Smooth muscle cell of trachea (primary cell): ENCODE results near the gene IL11. TPM values are rescaled to one million over a fixed set of nuclear protein-coding genes. Genes with fewer than 3 reads are reported as not detected.

Experiments
- total RNA-seq: library from RNA; depleted of rRNA; stranded (reverse); fragments of >200 nt; gene quantifications from 2 replicates; pipeline ENCODE4 v1.2.1, GENCODE V29; 2014

The IL11 gene
- total RNA-seq: 2.6 and 3.6 TPM in 2 replicates

GRCh38 chr19:55370305-55370988 is at the start of gene IL11:
Gene IL11, minus strand, starts transcription at chr19:55370463. Its CDS starts 153 bp downstream, at chr19:55370310.

GRCh38 chr19:55407550-55407799 is 37.2 kb upstream of the IL11 start, which contains the start of gene UBE2S:
Gene UBE2S, minus strand, starts transcription at chr19:55407788. Its CDS starts 199 bp downstream, at chr19:55407589.

GRCh38 chr19:55385724-55386492 is 15.6 kb upstream of the IL11 start, which contains the start of gene RPL28:
Gene RPL28, plus strand, starts transcription at chr19:55385932. Its CDS starts 426 bp downstream, at chr19:55386358.

DNA sequence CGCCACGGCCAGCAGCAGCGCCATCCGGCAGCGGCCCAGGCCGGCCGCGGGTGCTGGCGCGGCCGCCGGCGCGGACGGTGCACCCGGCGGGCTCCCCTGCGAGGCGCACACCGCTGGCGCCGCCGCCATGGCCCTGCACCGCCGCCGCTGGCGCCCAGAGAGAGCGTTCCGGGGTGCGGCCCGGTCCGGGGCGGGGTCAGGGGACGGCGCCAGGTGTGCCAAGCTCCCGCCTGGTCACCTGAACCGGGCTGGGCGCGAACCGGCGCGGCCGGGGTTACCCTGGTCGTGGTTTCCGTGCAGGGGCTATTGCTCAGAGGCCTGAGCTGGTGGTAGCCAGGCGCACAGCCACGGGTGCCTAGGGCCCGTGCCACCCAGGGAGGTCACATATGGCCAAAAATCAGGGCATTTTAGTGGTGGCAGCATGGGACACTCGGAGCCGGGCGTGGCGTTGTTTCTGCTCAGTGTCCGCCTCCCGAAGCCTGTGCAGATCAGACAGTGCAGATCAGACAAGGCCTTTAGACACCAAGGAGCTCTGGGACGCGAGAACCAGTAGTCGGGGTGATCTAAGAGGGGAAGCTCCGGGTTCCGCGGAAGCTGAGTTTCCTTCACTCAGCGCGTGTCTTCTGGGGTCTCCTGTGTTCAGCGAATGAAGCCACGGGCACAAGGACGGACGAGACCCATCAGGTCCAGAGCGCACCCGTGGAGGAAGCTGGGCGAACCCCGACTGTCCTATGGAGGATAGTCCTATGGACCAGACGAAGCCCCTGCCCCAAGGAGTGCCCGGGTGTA is 14.1 kb upstream of the IL11 start, which contains the start of gene TMEM238:
Gene TMEM238, minus strand, starts transcription at position 162 of the 789 bp plus-strand sequence. Its CDS starts 33 bp downstream, at position 129.

DNA sequence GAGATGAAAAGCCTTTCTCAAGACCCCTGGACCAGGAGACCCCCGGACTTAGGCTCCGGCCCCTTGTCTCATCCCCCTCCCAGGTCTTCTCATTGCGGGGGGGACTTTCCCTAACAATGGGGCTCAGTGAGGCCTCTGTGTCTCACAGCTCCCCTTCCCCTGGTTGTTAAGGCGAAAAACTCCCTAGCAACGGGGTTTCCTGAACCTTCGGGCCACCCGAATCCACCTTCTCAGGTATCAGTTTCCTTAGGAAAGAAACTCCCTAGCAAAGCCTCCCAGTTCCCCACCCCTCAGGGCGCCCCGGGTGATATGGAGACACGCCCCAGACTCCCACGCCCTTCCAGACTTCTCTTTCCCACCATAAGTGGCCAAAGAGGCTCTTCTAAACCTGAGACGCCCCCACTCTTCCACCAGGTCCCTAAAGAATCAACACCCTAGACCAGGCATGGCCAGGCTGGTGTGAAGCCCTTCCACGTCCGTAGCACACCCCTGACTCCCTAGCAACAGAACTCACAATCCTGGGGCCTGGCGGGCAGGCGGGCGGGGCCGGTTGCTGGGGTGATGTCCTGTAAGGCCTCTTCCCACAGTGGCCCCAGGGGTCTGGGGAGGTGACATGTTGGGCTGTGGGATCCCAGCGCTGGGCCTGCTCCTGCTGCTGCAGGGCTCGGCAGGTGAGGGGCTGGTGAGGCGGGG is 6.1 kb upstream of the IL11 start, which contains the start of gene TMEM190:
Gene TMEM190, plus strand, starts transcription at position 586 of the 693 bp plus-strand sequence. Its CDS starts 28 bp downstream, at position 614.

GRCh38 chr19:55362990-55363716 is 7.1 kb downstream of the IL11 start, which contains the start of gene GARIN5B:
Gene GARIN5B, minus strand, starts transcription at chr19:55363260. Its CDS starts 194 bp downstream, at chr19:55363066.

GRCh38 chr19:55354698-55355212 is 15.5 kb downstream of the IL11 start, which contains the start of gene COX6B2:
Gene COX6B2, minus strand, starts transcription at chr19:55354719. Its CDS starts 198 bp downstream, at chr19:55354521.

GRCh38 chr19:55339105-55339888 is 31.0 kb downstream of the IL11 start, which contains the start of gene KMT5C:
Gene KMT5C, plus strand, starts transcription at chr19:55339876. Its CDS starts 2,061 bp downstream, at chr19:55341937.

DNA sequence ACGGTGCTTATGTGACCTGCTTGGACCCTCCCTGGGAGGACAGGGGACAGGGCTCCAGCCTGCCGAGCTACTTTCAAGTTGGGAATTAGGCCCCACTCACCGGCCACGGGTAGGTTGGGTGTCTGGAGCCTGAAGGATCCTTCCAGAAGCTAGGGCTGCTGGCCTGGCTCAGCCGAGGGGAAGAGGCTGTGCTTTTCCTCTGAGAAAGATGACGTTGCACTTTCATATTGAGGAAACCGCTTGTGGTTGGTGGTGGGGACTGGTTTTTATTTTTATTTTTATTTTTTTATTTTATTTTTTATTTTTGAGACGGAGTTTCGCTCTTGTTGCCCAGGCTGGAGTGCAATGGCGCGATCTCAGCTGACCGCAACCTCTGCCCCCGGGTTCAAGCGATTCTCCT is 45.1 kb downstream of the IL11 start, which contains the start of gene TMEM150B:
Gene TMEM150B, minus strand, starts transcription at position 170 of the 400 bp plus-strand sequence. CDS start 4,305 bp downstream, outside the sequence.

Other genes starting within 250 kb of the IL11 start
- gene TNNT1, start 221.3 kb downstream of the IL11 start, total RNA-seq: 6.8 and 20.8 TPM in 2 replicates
- gene TNNI3, start 212.7 kb downstream of the IL11 start, total RNA-seq: 0.66 TPM in 1 of 2 replicates, not detected in the other
- gene DNAAF3, start 203.8 kb downstream of the IL11 start, total RNA-seq: 0.33 and 0.87 TPM in 2 replicates
- 0.15 and 0.17 TPM in 2 replicates for gene SYT5, start 190.2 kb downstream of the IL11 start, total RNA-seq
- gene PTPRH, start 161.0 kb downstream of the IL11 start, total RNA-seq: 4.5 and 10.9 TPM in 2 replicates
- gene TMEM86B, start 141.7 kb downstream of the IL11 start, total RNA-seq: 2.2 and 2.3 TPM in 2 replicates
- 33.6 and 48.0 TPM in 2 replicates for gene PPP6R1, start 111.4 kb downstream of the IL11 start, total RNA-seq
- gene HSPBP1, start 90.4 kb downstream of the IL11 start, total RNA-seq: 28.8 and 39.3 TPM in 2 replicates
- 4.0 and 5.2 TPM in 2 replicates for gene BRSK1, start 86.5 kb downstream of the IL11 start, total RNA-seq
- gene TMEM150B, start 45.1 kb downstream of the IL11 start, total RNA-seq: not detected in 2 replicates
- 9.0 and 10.1 TPM in 2 replicates for gene KMT5C, start 30.6 kb downstream of the IL11 start, total RNA-seq
- not detected in 2 replicates for gene COX6B2, start 15.7 kb downstream of the IL11 start, total RNA-seq
- not detected in 2 replicates for gene GARIN5B, start 7.2 kb downstream of the IL11 start, total RNA-seq
- gene TMEM190, start 6.4 kb upstream of the IL11 start, total RNA-seq: not detected in 2 replicates
- gene TMEM238, start 13.8 kb upstream of the IL11 start, total RNA-seq: 0.58 and 0.83 TPM in 2 replicates
- 190 and 286 TPM in 2 replicates for gene RPL28, start 15.5 kb upstream of the IL11 start, total RNA-seq
- gene UBE2S, start 37.3 kb upstream of the IL11 start, total RNA-seq: 53.1 and 144 TPM in 2 replicates
- gene SHISA7, start 72.8 kb upstream of the IL11 start, total RNA-seq: under 0.01 TPM in 1 of 2 replicates, not detected in the other
- gene ISOC2, start 91.2 kb upstream of the IL11 start, total RNA-seq: 51.3 TPM in 2 replicates
- not detected in 2 replicates for gene C19orf85, start 94.3 kb upstream of the IL11 start, total RNA-seq
- gene ZNF628, start 106.2 kb upstream of the IL11 start, total RNA-seq: 1.6 and 3.3 TPM in 2 replicates
- 18.7 and 20.8 TPM in 2 replicates for gene NAT14, start 114.7 kb upstream of the IL11 start, total RNA-seq
- gene SSC5D, start 118.0 kb upstream of the IL11 start, total RNA-seq: 14.4 and 47.6 TPM in 2 replicates
- 0.17 TPM in 1 of 2 replicates, not detected in the other for gene SBK2, start 166.7 kb upstream of the IL11 start, total RNA-seq
- 0.44 TPM in 1 of 2 replicates, not detected in the other for gene SBK3, start 175.1 kb upstream of the IL11 start, total RNA-seq
- gene ZNF579, start 210.4 kb upstream of the IL11 start, total RNA-seq: 5.2 and 9.3 TPM in 2 replicates
- 3.8 and 5.2 TPM in 2 replicates for gene FIZ1, start 229.1 kb upstream of the IL11 start, total RNA-seq
- 8.9 and 21.0 TPM in 2 replicates for gene ZNF524, start 229.8 kb upstream of the IL11 start, total RNA-seq
- gene ZNF865, start 235.2 kb upstream of the IL11 start, total RNA-seq: 3.5 and 3.9 TPM in 2 replicates